ENCODE results near the gene DIO3.
"Not testable (repeated sequence)": the region's sequence is repeated elsewhere in the genome, so short reads cannot be mapped to it uniquely, and the experiment has no call there.

DIO3 gene

DNA sequence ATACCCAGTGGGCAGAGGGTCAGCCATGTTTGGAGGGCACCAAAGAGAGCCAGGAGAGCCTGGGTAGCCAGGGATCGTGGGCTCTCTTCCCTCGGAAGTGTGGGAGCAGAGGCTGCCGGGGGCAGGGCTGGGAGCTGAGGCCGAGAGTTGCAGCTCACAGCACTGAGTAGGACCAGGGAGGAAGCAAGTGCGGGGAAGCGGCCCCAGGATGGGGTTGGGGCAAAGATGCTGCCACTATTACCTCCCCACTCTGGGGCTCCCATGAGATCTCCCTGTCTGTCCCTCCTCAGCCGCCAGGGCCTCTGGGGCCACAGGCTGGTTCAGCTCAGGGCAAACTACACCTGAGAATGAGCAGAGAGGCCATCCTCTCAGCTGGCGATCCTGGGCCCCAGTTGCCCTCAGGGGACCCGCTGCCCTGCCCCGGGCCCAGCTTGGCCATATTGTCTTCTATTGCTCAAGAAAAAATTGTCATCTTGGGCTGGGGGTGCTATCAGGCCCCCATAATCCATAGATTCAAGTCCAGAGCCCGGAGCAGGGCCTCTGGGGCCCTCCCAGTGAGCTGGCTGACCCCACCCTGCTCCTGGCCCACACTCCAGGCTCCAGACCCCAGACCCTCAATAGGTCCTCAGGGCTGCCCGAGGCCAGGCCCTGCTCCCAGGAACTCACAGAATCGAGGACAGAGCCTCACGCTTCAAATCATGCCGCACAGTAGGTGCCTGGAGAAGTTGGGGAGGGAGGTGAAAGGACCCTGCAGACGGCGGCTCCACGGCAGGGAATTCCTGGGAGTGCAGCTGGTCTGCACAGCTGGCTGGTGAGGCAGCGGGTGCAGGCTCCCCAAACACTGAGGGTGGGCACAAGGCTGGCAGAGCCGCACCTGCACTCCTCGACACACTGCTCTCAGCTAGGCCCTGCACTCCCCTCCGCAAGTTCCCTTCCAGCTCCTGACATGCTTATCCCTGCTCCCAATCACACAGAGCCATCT lies 20.5 kb upstream of the DIO3 start:
- no peak for DNase-seq
- intact Hi-C loops (cut with DNase I): no loop called here

DNA sequence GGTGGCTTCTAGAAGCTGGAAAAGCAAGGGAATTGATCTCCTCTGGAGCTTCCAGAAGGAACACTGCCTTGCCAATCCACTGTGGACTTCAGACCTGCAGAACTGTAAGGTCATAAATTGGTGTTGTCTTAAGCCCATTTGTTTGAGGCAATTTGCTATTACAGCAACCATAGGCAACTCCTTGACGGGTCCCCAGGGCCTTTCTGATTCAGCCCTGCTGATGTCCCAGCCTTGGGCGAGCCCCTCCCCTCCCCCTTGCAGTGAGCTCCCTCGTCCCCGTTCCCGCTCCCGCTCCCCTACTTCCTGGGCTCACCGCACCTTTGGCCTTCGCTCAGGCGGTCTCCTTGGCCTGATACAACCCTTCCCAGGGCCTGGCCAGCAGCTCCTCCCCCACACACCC lies 18.9 kb upstream of the DIO3 start:
- no peak for DNase-seq
- intact Hi-C loops (cut with DNase I): no loop called here

DNA sequence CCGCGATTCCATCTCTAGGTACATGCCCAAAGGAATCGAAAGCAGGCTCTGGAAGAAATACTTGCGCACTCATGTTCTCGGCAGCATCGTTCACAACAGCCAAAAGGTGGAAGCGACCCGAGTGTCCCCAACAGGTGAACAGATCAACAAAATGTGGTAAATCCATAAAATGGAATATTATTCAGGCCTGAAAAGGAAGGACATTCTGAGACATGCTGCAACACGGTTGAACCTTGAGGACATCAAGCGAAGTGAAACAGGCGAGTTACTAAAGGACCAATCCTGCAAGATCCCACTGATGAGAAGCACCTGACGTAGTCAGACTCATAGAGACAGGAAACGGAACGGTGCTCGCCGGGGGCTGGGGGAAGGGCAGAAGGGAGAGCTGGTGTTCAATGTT lies 17.5 kb upstream of the DIO3 start:
- DNase-seq: no peak
- intact Hi-C loops (cut with DNase I): no loop called here

DNA sequence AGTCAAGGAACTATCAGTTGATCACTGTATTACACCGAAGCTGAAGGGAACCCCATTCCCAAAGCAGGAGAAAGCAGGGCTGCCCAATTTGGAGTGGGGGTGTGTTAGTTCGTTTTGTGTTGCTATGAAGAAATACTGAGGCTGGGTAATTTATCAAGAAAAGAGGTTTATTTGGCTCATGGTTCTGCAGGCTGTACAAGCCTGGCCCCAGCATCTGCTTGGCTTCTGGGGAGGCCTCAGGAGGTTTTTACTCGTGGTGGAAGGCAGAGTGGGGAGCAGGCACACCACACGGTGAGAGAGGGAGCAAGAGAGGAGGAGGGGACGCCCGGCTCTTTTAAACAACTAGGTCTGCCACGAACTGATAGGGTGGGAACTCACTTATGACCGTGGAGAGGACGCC lies 16.7 kb upstream of the DIO3 start:
- no peak for DNase-seq
- intact Hi-C loops (cut with DNase I): no loop called here

DNA sequence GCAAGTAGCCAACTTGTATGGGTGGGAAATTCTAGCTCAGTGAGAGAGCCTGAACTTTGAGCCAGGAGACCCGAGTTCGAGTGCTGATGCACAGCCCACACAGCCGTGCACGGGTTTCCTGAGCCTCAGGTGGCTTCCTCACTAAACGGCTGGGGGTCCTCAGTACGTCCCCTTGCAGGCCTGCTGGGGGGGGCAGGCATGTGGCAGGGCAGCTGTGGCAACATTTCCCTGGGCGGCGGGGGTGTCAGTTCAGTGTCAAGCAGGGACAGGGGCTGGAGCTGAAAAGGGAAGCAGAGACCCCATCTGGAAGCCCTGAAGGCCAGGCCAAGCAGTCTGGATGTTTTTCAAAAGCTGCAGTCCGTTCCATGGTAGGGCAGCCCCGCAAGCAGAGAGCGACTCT lies 14.6 kb upstream of the DIO3 start:
- intact Hi-C loops (cut with DNase I): no loop called here
- no peak for DNase-seq

DNA sequence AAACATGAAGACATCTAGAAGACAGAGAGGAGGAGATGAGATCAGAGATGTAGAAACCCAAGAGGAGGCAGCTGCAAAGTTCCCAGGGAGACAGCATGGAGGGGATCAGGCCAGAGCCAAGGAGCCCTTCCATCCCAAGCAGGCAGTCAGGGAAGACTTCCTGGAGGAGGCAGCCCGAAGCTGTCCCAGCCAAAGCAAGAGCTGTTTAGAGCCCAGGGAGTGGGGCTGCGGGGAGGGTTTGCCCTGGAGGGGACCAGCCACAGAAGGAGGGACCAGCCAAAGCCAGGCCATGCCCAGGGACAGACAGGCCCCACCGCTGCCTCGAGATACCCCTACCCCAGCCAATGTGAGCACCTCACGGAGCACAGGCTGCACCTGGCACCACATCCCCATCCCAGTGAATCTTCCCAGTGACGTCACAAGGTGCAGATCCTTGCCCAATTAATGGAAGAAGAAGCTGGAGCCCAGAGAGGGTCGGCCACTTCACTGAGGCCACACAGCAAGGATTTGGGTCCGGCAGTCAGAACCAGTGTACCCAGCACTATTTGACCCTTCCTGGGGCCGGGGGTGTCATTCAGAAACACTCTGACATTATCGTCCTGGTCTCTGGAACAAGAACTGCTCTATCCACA lies 14.1 kb upstream of the DIO3 start:
- DNase-seq: no peak
- intact Hi-C loops (cut with DNase I): no loop called here

DNA sequence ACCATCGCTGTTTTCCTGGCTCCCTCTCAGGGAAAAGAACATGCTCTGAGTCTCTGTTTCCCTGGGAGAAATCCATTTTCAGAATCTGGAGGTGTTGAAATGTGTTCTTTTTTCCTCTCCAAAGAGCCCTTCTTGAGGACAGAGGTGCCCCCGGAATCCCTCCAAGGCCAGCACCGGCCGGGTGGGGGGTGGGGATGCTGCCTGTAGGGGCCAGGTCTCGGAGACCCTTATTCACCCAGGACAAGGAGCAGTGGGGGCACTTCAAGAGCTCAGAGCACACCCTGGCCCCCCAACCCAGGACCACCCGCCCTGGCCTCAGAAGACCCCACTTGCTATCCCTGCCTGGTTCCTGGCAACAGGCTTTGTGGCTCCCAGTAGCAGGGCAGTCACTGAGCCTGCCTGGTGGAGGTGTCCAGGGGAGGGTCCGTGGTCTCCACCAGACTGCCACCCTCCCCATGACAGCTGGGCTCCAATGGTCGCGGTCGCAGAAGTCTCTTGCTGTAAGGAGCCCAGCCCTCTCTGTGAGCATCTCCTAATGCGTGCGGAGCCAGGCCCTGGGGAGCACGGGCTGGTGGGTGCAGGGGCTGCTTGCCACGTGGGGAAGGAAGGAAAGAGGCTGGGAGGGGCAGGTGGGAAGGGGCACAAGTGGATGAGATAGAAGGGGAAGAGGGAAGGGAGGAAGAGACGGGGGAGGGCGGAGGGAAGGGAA lies 13.2 kb upstream of the DIO3 start:
- no peak for DNase-seq
- intact Hi-C loops (cut with DNase I): no loop called here

DNA sequence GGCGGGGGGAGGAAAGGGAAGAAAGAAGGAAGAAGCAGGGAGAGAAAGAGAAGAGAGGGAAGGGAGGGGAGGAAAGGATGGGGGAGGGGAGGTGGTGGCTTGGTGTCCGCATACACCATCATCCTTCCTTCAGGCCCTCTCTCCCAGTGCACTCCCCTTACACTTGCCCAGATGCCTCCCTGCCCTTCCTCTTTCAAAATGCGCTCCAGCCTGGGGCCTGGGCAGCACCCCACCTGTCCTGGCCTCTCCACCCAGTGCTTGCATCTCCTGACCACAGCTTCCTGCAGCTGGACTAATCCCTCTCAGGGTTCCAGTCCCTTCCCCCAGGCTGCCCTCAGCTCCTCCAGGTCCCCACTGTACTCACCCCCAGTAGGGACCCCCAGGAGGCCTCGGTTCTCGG lies 12.6 kb upstream of the DIO3 start:
- intact Hi-C loops (cut with DNase I): no loop called here

DNA sequence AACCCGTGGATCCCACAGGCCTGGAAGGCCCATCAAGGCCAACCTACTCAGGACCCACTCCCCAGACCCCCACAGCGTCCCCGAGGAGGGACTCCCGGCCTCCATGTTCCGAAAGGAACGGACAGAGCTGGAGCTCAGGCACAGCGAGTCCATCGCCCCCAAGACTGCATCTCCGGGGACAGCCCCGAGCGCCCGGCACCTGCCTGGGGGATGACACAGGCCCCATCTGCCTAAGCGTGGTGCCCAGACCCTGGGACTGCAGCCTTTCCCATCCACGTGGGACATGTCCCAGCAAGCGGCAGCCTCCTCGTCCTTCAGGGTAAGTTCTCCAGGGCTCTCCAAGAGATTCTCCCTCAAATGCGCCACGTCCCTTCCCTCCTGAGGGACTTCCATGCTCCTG lies 12.1 kb upstream of the DIO3 start:
- DNase-seq: no peak
- intact Hi-C loops (cut with DNase I): no loop called here

More for the DNA sequence above, 12.6 kb upstream of the DIO3 start:
- no peak for DNase-seq

DNA sequence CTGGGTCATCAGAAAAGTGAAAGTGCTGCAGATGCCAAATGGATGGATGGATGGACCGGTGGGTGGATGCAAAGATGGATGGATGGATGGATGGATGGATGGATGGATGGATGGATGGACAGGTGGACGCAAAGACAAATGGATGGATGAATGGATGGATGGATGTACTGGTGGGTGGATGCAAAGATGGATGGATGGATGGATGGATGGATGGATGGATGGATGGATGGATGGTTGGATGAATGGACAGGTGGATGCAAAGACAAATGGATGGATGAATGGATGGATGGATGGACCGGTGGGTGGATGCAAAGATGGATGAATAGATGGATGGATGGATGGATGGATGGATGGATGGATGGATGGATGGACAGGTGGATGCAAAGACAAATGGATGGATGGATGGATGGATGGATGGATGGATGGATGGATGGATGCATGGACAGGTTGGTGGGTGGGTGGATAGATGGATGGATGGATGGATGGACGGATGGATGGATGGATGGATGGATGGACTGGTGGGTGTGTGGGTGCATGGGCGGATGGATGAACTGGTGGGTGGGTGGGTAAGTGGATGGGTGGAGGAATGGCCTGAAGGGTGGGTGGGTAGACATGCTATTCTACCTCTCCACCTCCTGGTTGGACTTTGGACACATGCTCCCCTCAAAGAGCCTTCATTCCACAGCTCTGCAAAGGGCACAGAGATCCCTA lies 10.9 kb upstream of the DIO3 start:
- intact Hi-C loops (cut with DNase I): not testable (repeated sequence)

DNA sequence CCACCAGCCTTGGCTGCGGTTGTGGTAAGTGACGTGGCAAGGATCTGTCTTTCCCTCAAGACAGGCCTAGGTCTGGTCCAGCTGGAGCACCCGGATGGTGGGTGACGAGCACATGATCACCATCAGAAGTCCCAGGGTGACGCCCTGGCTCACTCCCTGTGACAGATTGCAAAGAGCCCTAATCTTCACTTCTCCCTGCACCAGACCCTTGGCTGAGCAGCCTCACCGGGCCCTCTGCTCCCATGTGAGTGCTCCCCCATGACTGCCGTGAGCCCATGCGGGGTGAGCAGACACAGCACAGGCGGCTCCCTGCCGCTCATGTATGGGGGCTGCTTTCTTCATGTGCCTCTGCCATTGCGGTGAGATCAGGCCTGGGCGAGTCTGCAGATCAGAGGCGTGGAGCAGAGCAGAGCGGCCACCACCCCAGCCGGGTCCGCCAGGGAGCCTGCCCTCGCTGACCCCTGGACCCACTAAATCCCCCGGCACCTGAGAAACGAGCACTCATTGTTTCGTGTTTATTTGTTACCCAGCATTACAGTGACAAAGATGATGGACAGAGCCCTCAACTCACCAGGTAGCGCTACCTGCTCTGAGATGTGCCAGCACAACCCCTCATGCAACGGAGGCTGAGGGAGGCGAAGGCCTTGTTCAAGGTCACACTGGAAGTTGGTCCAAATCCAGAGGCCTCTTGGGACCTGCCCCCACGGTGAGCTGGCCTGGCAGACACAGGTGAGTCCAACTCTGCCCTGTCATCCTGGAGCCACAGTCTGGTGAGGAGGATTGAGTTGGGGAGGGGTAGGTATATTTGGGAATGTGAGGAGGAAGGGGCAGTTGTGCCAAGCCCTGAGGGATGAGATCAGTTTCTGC lies 9.3 kb upstream of the DIO3 start:
- DNase-seq: no peak
- intact Hi-C loops (cut with DNase I): no loop called here

More for the DNA sequence above, 10.9 kb upstream of the DIO3 start:
- DNase-seq: not testable (repeated sequence)

DNA sequence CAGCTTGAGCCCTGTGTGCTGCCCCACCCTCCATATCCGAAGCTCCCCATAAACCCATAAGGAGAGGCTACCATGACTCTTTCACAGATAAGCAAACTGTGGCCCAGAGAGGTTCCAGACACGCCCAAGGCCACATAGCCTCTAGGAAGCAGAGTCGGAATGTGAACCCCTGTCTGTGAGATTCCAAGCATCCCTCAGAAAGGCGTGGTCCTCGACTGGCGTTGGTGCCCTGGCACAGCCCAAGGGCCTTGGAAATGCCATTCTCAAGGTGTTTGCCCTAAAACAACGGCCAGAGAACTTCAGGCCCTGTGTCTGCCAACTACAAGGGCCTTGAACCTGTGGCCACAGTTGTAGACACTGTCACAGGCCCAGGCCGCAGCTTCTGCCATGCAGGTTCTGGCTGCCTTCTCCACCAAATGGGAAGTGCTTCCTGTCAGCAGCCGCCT lies 8.5 kb upstream of the DIO3 start:
- intact Hi-C loops (cut with DNase I): no loop called here
- no peak for DNase-seq

DNA sequence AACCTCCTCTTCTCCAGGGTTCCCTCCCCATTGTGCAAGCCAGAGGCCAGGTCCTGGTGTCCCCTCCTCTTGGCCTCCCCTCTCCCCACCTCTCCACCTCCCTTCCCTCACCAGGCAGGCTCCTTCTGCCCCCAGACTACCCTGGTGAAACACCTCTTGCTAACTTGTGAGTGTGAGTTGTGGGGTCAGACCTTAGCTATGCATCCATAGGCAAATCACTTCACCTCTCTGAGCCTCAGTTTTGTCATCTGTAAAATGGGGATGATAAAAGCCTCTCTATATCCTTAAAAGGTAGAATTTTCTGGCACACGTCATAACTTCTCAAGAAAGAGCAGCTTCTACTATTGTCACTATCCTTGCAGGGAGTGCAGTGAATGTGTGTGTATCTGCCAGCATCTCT lies 7.9 kb upstream of the DIO3 start:
- intact Hi-C loops (cut with DNase I): no loop called here
- DNase-seq: no peak

DNA sequence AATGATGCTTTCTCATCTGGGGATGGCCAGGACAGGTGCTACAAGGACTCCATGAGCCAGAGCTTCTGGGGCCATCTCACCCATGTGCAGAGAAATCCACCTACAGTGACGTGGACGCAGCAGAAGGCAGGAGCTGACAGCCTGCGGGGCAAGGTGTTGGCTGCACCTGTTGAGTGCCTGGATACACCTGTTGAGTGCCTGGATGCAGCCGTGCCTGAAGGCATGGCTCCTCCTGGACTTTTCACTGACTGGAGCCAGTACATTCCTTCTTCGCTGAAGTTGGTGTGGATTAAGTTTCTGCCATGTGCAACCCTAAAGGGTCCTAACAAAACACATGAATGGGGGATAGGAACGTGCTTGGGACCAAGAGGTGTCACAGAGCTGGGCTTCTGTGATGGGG lies 7.4 kb upstream of the DIO3 start:
- intact Hi-C loops (cut with DNase I): no loop called here
- DNase-seq: no peak

DNA sequence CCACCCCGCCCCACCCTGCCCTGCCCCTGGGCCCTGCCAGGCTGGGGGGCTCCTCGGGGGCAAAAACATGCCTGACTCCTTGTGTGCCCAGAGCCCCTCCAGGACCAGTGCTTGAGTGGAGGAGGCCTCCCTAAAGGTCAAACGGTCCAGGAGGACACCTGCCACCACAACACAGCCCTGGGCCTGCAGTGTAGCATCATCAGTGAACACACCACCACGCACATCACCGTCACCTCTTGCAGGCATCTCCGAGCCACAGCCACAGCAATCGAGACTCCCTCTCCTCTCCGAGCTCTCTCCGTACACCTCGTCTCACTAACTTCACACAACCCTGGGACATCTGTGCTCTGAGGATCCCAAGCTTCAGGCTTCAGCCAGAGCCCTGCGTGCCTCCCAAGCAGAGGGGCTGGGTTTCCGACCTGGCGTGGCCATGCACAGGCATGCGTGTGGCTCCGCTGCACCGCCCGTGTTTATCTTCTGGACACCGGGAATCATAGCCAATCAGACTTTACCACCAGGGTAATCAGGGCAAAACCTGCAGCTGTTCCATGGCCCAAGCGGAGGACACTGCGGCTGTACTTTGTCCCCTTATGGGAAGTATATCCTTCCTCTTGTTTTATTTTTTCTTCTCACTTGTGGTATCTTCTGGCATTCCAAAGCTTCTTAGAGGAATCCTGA lies 6.2 kb upstream of the DIO3 start:
- intact Hi-C loops (cut with DNase I): no loop called here
- no peak for DNase-seq

DNA sequence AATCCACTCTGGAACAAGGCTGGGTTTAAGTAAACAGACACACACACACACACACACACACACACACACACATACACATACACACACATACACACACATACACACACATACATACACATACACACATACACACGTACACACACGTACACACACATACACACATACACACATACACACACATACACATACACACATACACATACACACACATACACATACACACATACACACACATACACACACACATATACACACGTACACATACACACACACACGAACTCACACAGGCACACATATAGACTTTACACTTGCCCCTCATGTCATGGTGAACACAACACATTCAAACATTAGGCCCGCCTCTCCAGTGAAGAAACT lies 5.6 kb upstream of the DIO3 start:
- DNase-seq; intact Hi-C loops (cut with DNase I): not testable (repeated sequence)

DNA sequence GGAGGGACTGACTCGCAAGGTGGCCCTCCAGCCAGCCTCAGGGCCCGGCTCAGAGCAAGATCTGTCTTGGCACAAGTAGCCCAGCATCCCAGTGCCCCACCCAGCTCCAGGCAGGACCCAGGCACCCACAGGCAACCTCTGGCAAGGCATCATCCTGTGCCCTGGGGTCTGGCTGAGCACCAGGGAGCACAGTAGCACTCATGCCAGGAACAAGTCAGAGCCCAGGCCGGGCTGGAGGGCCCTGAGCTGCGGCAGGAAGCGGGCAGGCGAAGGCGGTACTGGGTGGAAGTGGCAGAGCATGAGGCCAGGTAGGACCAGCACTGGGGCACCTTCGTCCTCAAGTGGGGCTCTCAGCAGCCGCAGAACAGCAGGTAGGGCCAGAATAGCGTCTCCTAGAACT lies 5.2 kb upstream of the DIO3 start:
- intact Hi-C loops (cut with DNase I): no loop called here
- no peak for DNase-seq

All from head of caudate nucleus (tissue), 42 donors.